Peyer's patch (tissue), 4 donors: ENCODE data around the gene NTNG1. TPM values are rescaled to one million over a fixed set of nuclear protein-coding genes. Genes with fewer than 3 reads are reported as not detected.
"Not testable (repeated sequence)": the region's sequence is repeated elsewhere in the genome, so short reads cannot be mapped to it uniquely, and the experiment has no call there.

Source experiments
- DNase-seq, 3 donors: peaks; one replicate each; pipeline ENCODE4 v3.0.0-alpha.2; 2017 to 2019
- H3K27ac ChIP-seq, 4 donors: fragments of 200-600 bp; sonication (generic); one replicate each; pipeline ENCODE4 v1.5.1; 2016 to 2019
- H3K27me3 ChIP-seq, 2 donors: fragments of 200-600 bp; sonication (generic); one replicate each; pipeline ENCODE4 v1.5.1; 2019
- H3K36me3 ChIP-seq, 3 donors: fragments of 200-600 bp; sonication (generic); one replicate each; pipeline ENCODE4 v1.5.1; 2016 to 2019
- H3K4me1 ChIP-seq, 4 donors: fragments of 200-600 bp; sonication (generic); one replicate each; pipeline ENCODE4 v1.5.1; 2016 to 2019
- H3K4me3 ChIP-seq, 4 donors: fragments of 200-600 bp; sonication (generic); 1 replicate in 3 of 4; 2 replicates in 1 of 4; pipeline ENCODE4 v1.5.1; 2016 to 2019; ENCODE audit warnings: mild to moderate bottlenecking in 1 of 4
- H3K9me3 ChIP-seq, 4 donors: fragments of 200-600 bp; sonication (generic); one replicate each; pipeline ENCODE4 v1.5.1; 2016 to 2019; ENCODE audit warnings: mild to moderate bottlenecking in 1 of 4
- POLR2A ChIP-seq, 2 donors: fragments of 450-650 bp; IDR thresholded peaks; one replicate each; pipeline ENCODE4 v1.5.1; 2017; ENCODE audit warnings: antibody characterized with exemption in 2 of 2, mild to moderate bottlenecking in 2 of 2, moderate library complexity in 2 of 2
- total RNA-seq, 4 donors: library from RNA; depleted of rRNA; stranded (reverse); fragments of >200 nt; gene quantifications; one replicate each; pipeline ENCODE4 v1.1.0, GENCODE V29; 2016
- TF ChIP-seq, protein P1 (sequence below), 6 experiments: fragments of 450-650 bp in 4 of 6; fragments of 200-600 bp in 2 of 6; sonication (generic) in 1 of 6; IDR thresholded peaks; one replicate each; pipeline ENCODE4 v1.5.1; 2017 to 2019; ENCODE audit warnings: antibody characterized with exemption in 6 of 6, mild to moderate bottlenecking in 3 of 6, moderate library complexity in 1 of 6

The NTNG1 gene
- total RNA-seq, 4 donors from 2014 or later = 17.3 TPM; not detected in 3

- TF ChIP-seq, protein P1, sequence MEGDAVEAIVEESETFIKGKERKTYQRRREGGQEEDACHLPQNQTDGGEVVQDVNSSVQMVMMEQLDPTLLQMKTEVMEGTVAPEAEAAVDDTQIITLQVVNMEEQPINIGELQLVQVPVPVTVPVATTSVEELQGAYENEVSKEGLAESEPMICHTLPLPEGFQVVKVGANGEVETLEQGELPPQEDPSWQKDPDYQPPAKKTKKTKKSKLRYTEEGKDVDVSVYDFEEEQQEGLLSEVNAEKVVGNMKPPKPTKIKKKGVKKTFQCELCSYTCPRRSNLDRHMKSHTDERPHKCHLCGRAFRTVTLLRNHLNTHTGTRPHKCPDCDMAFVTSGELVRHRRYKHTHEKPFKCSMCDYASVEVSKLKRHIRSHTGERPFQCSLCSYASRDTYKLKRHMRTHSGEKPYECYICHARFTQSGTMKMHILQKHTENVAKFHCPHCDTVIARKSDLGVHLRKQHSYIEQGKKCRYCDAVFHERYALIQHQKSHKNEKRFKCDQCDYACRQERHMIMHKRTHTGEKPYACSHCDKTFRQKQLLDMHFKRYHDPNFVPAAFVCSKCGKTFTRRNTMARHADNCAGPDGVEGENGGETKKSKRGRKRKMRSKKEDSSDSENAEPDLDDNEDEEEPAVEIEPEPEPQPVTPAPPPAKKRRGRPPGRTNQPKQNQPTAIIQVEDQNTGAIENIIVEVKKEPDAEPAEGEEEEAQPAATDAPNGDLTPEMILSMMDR (IDR thresholded peaks at IDR 0.05) = no peak
- TF ChIP-seq POLR2A (IDR thresholded peaks at IDR 0.05) = no peak
- no peaks in the 10 kb centered on the region for H3K27me3 ChIP-seq
- no peaks in the 10 kb centered on the region for H3K36me3 ChIP-seq
- no peaks in the 10 kb centered on the region for H3K4me1 ChIP-seq
- no peak overlapping the region for H3K4me3 ChIP-seq
- no peak overlapping the region for H3K27ac ChIP-seq
- no peaks in the 10 kb centered on the region for H3K9me3 ChIP-seq
- DNase-seq = no peak
Measured at GRCh38 chr1:107229711-107230110, 88.9 kb downstream of the NTNG1 start.

DNA sequence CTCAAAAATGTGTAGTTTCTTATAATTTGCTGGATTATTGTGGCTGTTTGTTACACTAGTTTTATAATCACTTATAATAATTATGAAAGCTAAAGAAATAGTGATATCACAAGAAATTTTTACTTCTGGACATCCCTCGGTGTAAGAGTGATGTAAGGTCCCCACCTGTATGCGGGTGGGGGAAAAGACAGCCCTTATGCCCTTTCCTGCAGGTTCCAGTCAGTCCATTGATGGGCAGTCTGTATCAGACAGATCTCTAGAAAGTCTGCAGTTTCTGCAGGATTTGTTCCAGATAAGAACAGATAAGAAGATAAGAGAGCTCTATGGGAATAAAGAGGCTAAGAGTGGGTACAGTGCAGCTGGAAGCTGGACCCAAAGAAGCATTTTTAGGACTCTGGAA, 89.3 kb downstream of the NTNG1 start:
- no peaks in the 10 kb centered on the region for H3K27me3 ChIP-seq

DNA sequence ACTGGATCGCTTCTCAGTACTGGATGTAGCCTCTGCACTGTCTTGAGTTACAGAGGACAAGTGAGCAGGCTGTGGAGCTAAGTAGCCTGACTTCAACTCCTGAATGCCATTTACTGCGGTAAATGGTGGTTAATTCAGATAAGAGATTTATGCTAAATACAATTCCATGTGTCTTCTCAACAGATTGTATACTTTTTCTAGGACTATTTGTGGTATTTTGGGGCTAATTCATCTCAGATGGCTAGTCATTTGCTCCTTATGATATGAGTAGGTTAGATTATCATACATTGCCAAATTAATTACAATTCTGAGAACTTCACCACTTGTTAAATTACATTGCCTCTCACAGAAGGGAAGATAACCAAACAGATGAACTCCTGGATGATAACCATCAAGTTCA, 90.5 kb downstream of the NTNG1 start:
- DNase-seq = no peak
- Histone ChIP-seq H3K4me3 (no peak overlapping the region), H3K9me3 (no peaks in the 10 kb centered on the region), H3K4me1 (no peaks in the 10 kb centered on the region), H3K27me3 (no peaks in the 10 kb centered on the region), H3K27ac (no peak overlapping the region), H3K36me3 (no peaks in the 10 kb centered on the region)
- TF ChIP-seq, protein P1 (IDR thresholded peaks at IDR 0.05) = no peak
- no peak for TF ChIP-seq POLR2A (IDR thresholded peaks at IDR 0.05)

More for the DNA sequence above, 89.3 kb downstream of the NTNG1 start:
- no peak overlapping the region for H3K4me3 ChIP-seq
- H3K9me3 ChIP-seq = no peaks in the 10 kb centered on the region
- H3K4me1 ChIP-seq = no peaks in the 10 kb centered on the region
- no peak for DNase-seq
- TF ChIP-seq POLR2A (IDR thresholded peaks at IDR 0.05) = no peak
- TF ChIP-seq, protein P1 (IDR thresholded peaks at IDR 0.05) = no peak
- H3K36me3 ChIP-seq = no peaks in the 10 kb centered on the region
- H3K27ac ChIP-seq = no peak overlapping the region

- no peaks in the 10 kb centered on the region for H3K4me1 ChIP-seq
- no peak overlapping the region for H3K27ac ChIP-seq
- H3K36me3 ChIP-seq = no peaks in the 10 kb centered on the region
- TF ChIP-seq, protein P1 (IDR thresholded peaks at IDR 0.05) = no peak
- no peak for TF ChIP-seq POLR2A (IDR thresholded peaks at IDR 0.05)
- peaks cover 0 to 1% (median 0%) of the 10 kb centered on the region in 4 donors for H3K9me3 ChIP-seq
- H3K4me3 ChIP-seq = no peak overlapping the region
- no peak for DNase-seq
- H3K27me3 ChIP-seq = no peaks in the 10 kb centered on the region
Measured at GRCh38 chr1:107232426-107232825, 91.6 kb downstream of the NTNG1 start.

DNA sequence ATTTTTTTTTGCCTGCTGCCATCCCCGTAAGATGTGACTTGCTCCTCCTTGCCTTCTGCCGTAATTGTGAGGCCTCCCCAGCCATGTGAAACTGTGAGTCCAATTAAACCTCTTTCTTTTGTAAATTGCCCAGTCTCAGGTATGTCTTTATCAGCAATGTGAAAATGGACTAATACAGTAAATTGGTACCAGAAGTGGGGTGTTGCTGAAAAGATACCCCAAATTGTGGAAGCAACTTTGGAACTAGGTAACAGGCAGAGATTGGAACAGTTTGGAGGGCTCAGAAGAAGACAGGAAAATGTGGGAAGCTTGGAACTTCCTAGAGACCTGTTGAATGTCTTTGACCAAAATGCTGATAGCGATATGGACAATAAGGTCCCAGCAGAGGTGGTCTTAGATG, 95.9 kb downstream of the NTNG1 start:
- not testable (repeated sequence) for H3K36me3 ChIP-seq, H3K27me3 ChIP-seq, DNase-seq, H3K4me3 ChIP-seq, H3K27ac ChIP-seq, H3K9me3 ChIP-seq, H3K4me1 ChIP-seq

GRCh38 chr1:107243461-107243860, 102.6 kb downstream of the NTNG1 start:
- no peak overlapping the region for H3K27ac ChIP-seq

More at GRCh38 chr1:107243461-107243860, 102.6 kb downstream of the NTNG1 start:
- Histone ChIP-seq H3K4me3 (no peak overlapping the region), H3K27me3 (no peaks in the 10 kb centered on the region), H3K36me3 (no peaks in the 10 kb centered on the region), H3K4me1 (no peaks in the 10 kb centered on the region), H3K9me3 (no peaks in the 10 kb centered on the region)
- no peak for DNase-seq
- TF ChIP-seq POLR2A (IDR thresholded peaks at IDR 0.05) = no peak
- TF ChIP-seq, protein P1 (IDR thresholded peaks at IDR 0.05) = no peak
